ENCODE results near the gene IGFL1.

- TF ChIP-seq NFE2L2 (IDR thresholded peaks at IDR 0.05; ENCODE audit: low read depth, low read length) (no peak), POLR2A (IDR thresholded peaks at IDR 0.05; ENCODE audit: low read depth, low read length) (no peak), CTCF (conservative IDR thresholded peaks at IDR 0.05; ENCODE audit: low read depth, low read length) (no peak), MAZ (IDR thresholded peaks at IDR 0.05; ENCODE audit: borderline replicate concordance, low read depth, low read length) (no peak), RFX5 (IDR thresholded peaks at IDR 0.05; ENCODE audit: low read depth, low read length) (no peak), RAD21 (IDR thresholded peaks at IDR 0.05; ENCODE audit: low read length) (no peak), SMC3 (IDR thresholded peaks at IDR 0.05; ENCODE audit: low read depth, low read length) (no peak), FOS (IDR thresholded peaks at IDR 0.05; ENCODE audit: low read depth, low read length) (no peak), MXI1 (IDR thresholded peaks at IDR 0.05; ENCODE audit: borderline replicate concordance, low read depth, low read length) (no peak), BHLHE40 (IDR thresholded peaks at IDR 0.05; ENCODE audit: low read depth, low read length) (no peak)
Observed at GRCh38 chr19:46225558-46226004, 4.0 kb upstream of the IGFL1 start.
